Activated CD4-positive, alpha-beta memory T cell treated with anti-CD3 and anti-CD28 coated beads, Interleukin-2, amount 10 ng/mL, durations not matched to agents 7 days and 5 days (primary cell): Measurements from ENCODE around the gene LILRA6. TPM values are rescaled to one million over a fixed set of nuclear protein-coding genes. Genes with fewer than 3 reads are reported as not detected.
A peak's percentile ranks its signal among the peaks of the same experiment; 100 is the strongest.
"Not testable (repeated sequence)": the region's sequence is repeated elsewhere in the genome, so short reads cannot be mapped to it uniquely, and the experiment has no call there.

Source experiments
- CTCF ChIA-PET: fragments of 350-600 bp; sonication (Branson Sonifier 250); formaldehyde crosslinking; loops from one replicate; lab custom pipeline; 2021; ENCODE audit warnings: antibody characterized with exemption, inconsistent platforms; lab: Charles Lee
- POLR2A ChIA-PET: fragments of 350-600 bp; sonication (Branson Sonifier 250); formaldehyde crosslinking; loops from one replicate; lab custom pipeline; 2021; ENCODE audit warnings: antibody characterized with exemption; lab: Charles Lee
- DNase-seq: peaks from one replicate; pipeline ENCODE4 v3.0.0-alpha.2; 2020
- H3K27ac Mint-ChIP-seq: one replicate; pipeline ENCODE4 v1.8.0; 2021; ENCODE audit warnings: mild to moderate bottlenecking, mixed read lengths
- H3K27me3 Mint-ChIP-seq: one replicate; pipeline ENCODE4 v1.8.0; 2021; ENCODE audit warnings: mixed read lengths
- H3K36me3 Mint-ChIP-seq: one replicate; pipeline ENCODE4 v1.8.0; 2021; ENCODE audit warnings: low read depth, mixed read lengths
- H3K4me1 Mint-ChIP-seq: one replicate; pipeline ENCODE4 v1.8.0; 2021; ENCODE audit warnings: mixed read lengths
- H3K4me3 Mint-ChIP-seq: one replicate; pipeline ENCODE4 v1.8.0; 2021; ENCODE audit warnings: mild to moderate bottlenecking, mixed read lengths
- H3K9me3 Mint-ChIP-seq: one replicate; pipeline ENCODE4 v1.8.0; 2021; ENCODE audit warnings: mixed read lengths
- total RNA-seq, 2 experiments: library from RNA; stranded (reverse); gene quantifications; one replicate each; pipeline ENCODE4 v1.2.3, GENCODE V29; 2021

LILRA6 gene
- total RNA-seq, 2 experiments from 2014 or later, result 0.65 to 0.68 TPM

DNA sequence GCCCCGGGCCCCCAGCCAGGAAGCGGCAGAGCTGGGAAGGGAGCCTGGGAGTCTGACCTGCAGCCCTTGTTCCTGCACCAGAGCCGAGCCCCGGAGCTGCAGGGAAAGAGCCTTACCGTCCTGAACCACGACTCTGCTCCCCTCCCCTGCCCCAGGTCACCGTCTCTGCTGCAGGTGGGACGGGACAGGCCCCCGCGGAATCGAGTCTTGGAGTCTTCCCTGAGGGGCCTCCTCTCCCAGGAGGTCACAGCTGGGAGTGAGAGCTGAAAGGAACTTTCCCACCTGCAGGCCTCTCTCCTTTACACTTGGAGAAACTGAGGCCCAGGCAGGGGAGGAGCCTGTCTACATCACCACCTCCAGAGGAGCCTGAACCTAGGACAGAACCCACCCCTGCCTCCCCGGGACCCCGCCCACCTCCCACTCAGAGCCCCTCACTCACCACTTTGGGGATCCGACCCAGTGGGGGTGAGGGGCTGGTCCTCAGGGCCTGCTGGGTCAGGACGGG lies 34.6 kb upstream of the LILRA6 start:
- H3K36me3 Mint-ChIP-seq, POLR2A ChIA-PET, H3K27ac Mint-ChIP-seq, H3K4me3 Mint-ChIP-seq, H3K4me1 Mint-ChIP-seq, DNase-seq, H3K9me3 Mint-ChIP-seq: not testable (repeated sequence)
- peaks cover 34% of the 10 kb centered on the region for H3K27me3 Mint-ChIP-seq
- CTCF ChIA-PET, result interaction anchor here (1.2 kb wide), 1 partner anchor 12 kb away, joined by 3 read pairs; no protein-coding TSS in a partner anchor

- Mint-ChIP-seq H3K4me1 (no peaks in the 10 kb centered on the region), H3K27ac (no peak overlapping the region), H3K27me3 (peaks cover 31% of the 10 kb centered on the region), H3K36me3 (no peaks in the 10 kb centered on the region), H3K9me3 (no peaks in the 10 kb centered on the region), H3K4me3 (no peak overlapping the region)
- POLR2A ChIA-PET, result no interaction called here
- CTCF ChIA-PET, result no interaction called here
- no peak for DNase-seq
Observed at GRCh38 chr19:54275951-54276350, 33.4 kb upstream of the LILRA6 start.

DNA sequence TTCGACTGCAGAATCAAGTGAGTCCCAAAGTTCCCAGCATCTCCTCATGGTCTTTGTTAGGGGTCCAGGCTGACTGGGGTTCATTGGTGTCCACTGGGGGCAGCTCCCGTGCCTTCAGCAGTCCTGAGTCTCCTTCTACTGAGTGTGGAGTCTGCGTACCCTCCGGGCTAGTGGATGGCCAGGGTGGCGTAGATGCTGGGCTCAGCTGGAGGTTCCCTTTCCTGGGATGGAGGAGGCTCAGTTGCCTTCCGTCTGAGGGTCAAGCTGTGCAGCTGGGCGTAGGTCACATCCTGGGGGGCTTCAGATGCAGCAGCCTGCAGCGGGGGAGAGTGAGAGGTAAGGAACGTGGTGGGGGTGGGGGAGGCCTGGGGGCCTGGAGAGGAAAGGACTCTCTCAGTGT lies 31.9 kb upstream of the LILRA6 start:
- DNase-seq, H3K27ac Mint-ChIP-seq, CTCF ChIA-PET, POLR2A ChIA-PET, H3K4me1 Mint-ChIP-seq, H3K4me3 Mint-ChIP-seq, H3K36me3 Mint-ChIP-seq, H3K9me3 Mint-ChIP-seq: not testable (repeated sequence)
- H3K27me3 Mint-ChIP-seq, result peaks cover 24% of the 10 kb centered on the region

DNA sequence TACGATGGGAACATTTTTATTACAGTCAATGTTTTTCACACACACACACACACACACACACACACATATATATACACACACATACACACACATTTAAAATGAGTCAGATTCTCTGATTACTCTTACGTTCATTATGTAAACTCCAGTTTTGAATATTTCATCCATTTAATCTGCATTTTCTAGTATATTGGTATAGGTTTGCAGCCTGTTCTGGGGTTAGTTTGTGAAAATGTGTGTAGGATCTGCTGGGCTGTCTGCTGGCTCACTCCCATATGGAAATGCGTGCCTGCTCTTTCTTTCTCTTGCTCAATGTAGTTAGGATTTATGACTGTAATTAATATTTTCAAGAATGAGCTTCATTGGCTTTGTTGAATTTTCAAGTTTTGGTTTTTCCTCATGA lies 31.2 kb upstream of the LILRA6 start:
- CTCF ChIA-PET, result no interaction called here
- H3K4me3 Mint-ChIP-seq, result no peak overlapping the region
- no peak overlapping the region for H3K27ac Mint-ChIP-seq

GRCh38 chr19:54272181-54272580 lies 29.6 kb upstream of the LILRA6 start:
- DNase-seq, H3K27ac Mint-ChIP-seq, CTCF ChIA-PET, H3K9me3 Mint-ChIP-seq, H3K4me3 Mint-ChIP-seq, POLR2A ChIA-PET, H3K36me3 Mint-ChIP-seq, H3K4me1 Mint-ChIP-seq: not testable (repeated sequence)
- peaks cover 36% of the 10 kb centered on the region for H3K27me3 Mint-ChIP-seq

More for the DNA sequence above, 31.2 kb upstream of the LILRA6 start:
- Mint-ChIP-seq H3K9me3 (no peaks in the 10 kb centered on the region), H3K4me1 (no peaks in the 10 kb centered on the region), H3K27me3 (peaks cover 26% of the 10 kb centered on the region), H3K36me3 (no peaks in the 10 kb centered on the region)
- POLR2A ChIA-PET, result no interaction called here
- DNase-seq, result no peak

- H3K4me3 Mint-ChIP-seq, H3K27ac Mint-ChIP-seq, H3K36me3 Mint-ChIP-seq, POLR2A ChIA-PET, H3K4me1 Mint-ChIP-seq, DNase-seq, CTCF ChIA-PET, H3K9me3 Mint-ChIP-seq: not testable (repeated sequence)
- H3K27me3 Mint-ChIP-seq, result peaks cover 36% of the 10 kb centered on the region
Observed at GRCh38 chr19:54271587-54271986, 29.0 kb upstream of the LILRA6 start.

DNA sequence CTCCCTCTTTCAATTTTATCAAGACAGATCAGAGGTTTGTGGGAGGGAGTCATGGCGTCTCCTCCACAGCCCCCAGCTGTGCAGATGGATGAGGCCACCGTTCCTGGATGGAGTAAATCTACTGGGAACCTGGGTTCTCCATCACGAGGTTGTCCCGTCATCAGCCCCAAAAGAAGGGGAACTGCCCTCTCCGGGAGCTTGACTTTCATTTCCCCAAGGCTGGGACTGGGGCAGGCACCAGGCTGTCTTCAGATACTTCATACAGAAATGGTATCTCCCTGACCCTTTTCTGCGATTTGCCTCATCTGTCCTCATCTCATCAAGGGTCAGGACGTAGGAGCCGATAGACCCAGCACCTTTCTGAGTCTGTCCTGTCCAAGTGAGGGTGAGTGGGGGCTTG lies 28.5 kb upstream of the LILRA6 start:
- H3K27me3 Mint-ChIP-seq, result peaks cover 37% of the 10 kb centered on the region
- H3K9me3 Mint-ChIP-seq, result no peaks in the 10 kb centered on the region
- H3K27ac Mint-ChIP-seq, result no peak overlapping the region
- ChIA-PET CTCF (no interaction called here), POLR2A (no interaction called here)
- H3K4me1 Mint-ChIP-seq, result no peaks in the 10 kb centered on the region
- DNase-seq, result no peak
- H3K36me3 Mint-ChIP-seq, result no peaks in the 10 kb centered on the region
- no peak overlapping the region for H3K4me3 Mint-ChIP-seq

- Mint-ChIP-seq H3K4me1 (no peaks in the 10 kb centered on the region), H3K9me3 (no peaks in the 10 kb centered on the region), H3K27ac (no peak overlapping the region), H3K36me3 (no peaks in the 10 kb centered on the region), H3K4me3 (no peak overlapping the region), H3K27me3 (peaks cover 46% of the 10 kb centered on the region)
- no peak for DNase-seq
- POLR2A ChIA-PET, result no interaction called here
- CTCF ChIA-PET, result interaction anchor here (0.8 to 5.3 kb wide), 2 partner anchors 80 to 119 kb away, joined by 3 to 43 read pairs; partner anchors contain the start of genes MBOAT7 and TSEN34
Observed at GRCh38 chr19:54268936-54269335, 26.3 kb upstream of the LILRA6 start.

DNA sequence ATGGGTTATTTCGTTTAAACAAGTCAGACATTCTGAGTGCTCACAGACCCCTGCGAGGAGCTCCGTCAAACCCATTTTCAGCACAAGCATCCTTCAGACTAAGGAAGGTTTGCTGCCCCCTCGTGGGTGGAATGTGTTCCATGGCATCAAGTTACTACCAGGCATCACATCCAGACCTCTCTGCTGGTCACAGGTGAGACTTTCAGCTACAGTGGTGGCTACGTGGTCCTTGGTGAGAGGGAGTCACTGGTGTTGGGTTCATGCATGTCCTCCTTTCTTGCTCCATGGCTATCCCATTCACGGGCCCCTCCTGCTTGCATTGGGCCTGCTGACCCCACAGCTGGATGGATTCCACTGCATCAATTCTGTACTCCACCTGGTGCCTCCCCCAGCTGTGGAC lies 23.5 kb upstream of the LILRA6 start:
- Mint-ChIP-seq H3K36me3 (no peaks in the 10 kb centered on the region), H3K4me1 (no peaks in the 10 kb centered on the region), H3K27me3 (peaks cover 36% of the 10 kb centered on the region), H3K27ac (no peak overlapping the region), H3K4me3 (no peak overlapping the region), H3K9me3 (no peaks in the 10 kb centered on the region)
- peak; percentile 77 for DNase-seq
- POLR2A ChIA-PET, result interaction anchor here (0.6 to 2.3 kb wide), 5 partner anchors 56 to 150 kb away, joined by 3 to 5 read pairs (median 3); partner anchors contain the start of gene LENG1
- CTCF ChIA-PET, result interaction anchor here (0.8 to 5.3 kb wide), 29 partner anchors 9 to 164 kb away, joined by 3 to 45 read pairs (median 4); partner anchors contain the start of genes CNOT3, LENG1, LILRB5 and MBOAT7

- H3K27me3 Mint-ChIP-seq, result peaks cover 29% of the 10 kb centered on the region
Observed at GRCh38 chr19:54262470-54262869, 19.9 kb upstream of the LILRA6 start.

DNA sequence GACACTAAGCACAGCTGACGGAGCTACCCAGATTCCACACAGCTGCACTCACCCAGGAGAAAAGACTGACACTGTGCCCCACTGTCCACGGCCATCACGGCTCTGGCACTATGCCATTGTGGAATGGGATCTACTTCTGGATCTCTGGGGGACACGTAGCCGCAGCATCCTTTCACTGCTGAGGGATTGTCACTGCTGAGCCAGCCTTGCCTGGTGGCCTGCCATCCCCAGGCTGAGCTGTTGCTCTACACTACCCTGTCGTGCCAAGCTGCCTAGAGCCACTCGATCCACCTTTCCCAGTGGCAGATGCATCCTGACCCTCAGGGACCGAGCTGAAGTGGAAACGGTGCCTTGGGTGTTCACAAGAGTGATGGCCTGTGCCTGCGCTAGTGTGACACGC lies 19.5 kb upstream of the LILRA6 start:
- peaks cover 29% of the 10 kb centered on the region for H3K27me3 Mint-ChIP-seq
- ChIA-PET CTCF (interaction anchor here (0.9 kb wide), 1 partner anchor 21 kb away, joined by 3 read pairs; no protein-coding TSS in a partner anchor), POLR2A (no interaction called here)
- H3K4me1 Mint-ChIP-seq, result no peaks in the 10 kb centered on the region
- no peak overlapping the region for H3K27ac Mint-ChIP-seq
- DNase-seq, result no peak
- H3K4me3 Mint-ChIP-seq, result no peak overlapping the region
- no peaks in the 10 kb centered on the region for H3K36me3 Mint-ChIP-seq
- no peaks in the 10 kb centered on the region for H3K9me3 Mint-ChIP-seq

More at GRCh38 chr19:54262470-54262869, 19.9 kb upstream of the LILRA6 start:
- Mint-ChIP-seq H3K27ac (no peak overlapping the region), H3K9me3 (no peaks in the 10 kb centered on the region), H3K4me3 (no peak overlapping the region), H3K36me3 (no peaks in the 10 kb centered on the region), H3K4me1 (no peaks in the 10 kb centered on the region)
- DNase-seq, result no peak
- CTCF ChIA-PET, result no interaction called here
- POLR2A ChIA-PET, result no interaction called here

- H3K9me3 Mint-ChIP-seq, result no peaks in the 10 kb centered on the region
- H3K27ac Mint-ChIP-seq, result no peak within 1 kb of the TSS
- no peaks in the 10 kb centered on the region for H3K4me1 Mint-ChIP-seq
- no peak for DNase-seq
- peaks cover 19% of the 10 kb centered on the region for H3K27me3 Mint-ChIP-seq
- CTCF ChIA-PET, result interaction anchor here (1.5 kb wide), 1 partner anchor 9 kb away, joined by 9 read pairs; no protein-coding TSS in a partner anchor
- POLR2A ChIA-PET, result no interaction called here
- H3K4me3 Mint-ChIP-seq, result no peak within 1 kb of the TSS
- no peaks in the 10 kb centered on the region for H3K36me3 Mint-ChIP-seq
Observed at GRCh38 chr19:54257116-54257480, 14.5 kb upstream of the LILRA6 start, which contains the start of gene LILRB5. Gene LILRB5 (minus strand): TSS chr19:54257273. CDS start chr19:54257193, 80 bp downstream.

DNA sequence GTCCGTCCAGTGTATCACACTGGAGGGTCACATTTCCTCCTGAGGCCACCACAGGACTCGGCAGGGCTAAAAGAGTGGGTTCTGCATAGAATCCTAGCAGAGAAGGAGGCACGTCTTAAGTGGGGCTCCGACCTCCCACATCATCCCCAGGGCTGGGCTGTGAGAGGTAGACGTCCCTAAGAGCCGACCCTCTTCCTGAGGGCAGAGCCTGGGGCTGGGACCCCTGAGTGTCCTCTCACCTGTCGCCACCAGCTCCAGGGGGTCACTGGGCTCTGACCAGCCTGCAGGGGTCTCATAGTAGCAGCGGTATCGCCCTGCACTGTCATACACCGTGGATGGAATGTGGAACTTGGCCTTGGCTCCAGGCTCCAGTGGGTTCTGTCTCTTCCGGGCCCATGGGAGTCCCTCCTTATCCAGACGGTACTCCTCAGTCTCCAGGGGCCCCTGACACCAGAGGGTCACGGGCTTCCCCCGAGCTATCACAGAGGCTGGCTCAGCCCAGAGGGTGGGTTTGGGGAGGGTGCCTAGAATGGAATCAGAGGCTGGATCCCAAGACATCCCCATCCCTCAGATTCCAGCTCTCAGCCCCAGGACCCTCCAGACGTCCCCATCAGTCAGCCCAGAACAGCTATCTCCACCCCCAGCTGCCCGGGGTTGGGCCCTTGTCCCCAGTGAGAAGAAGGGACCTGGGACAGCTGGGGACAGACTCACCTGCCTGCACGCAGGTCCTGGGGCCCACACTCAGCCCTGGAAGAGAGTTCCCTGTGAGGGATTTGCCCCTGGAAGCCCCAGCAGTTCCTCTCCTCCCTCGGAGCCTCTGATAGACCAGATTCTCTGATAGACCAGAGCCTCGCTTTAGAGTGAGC lies 13.9 kb upstream of the LILRA6 start:
- H3K4me3 Mint-ChIP-seq, result no peak overlapping the region
- ChIA-PET CTCF (interaction anchor here (1.5 kb wide), 1 partner anchor 10 kb away, joined by 9 read pairs; no protein-coding TSS in a partner anchor), POLR2A (no interaction called here)
- peaks cover 15% of the 10 kb centered on the region for H3K27me3 Mint-ChIP-seq
- no peak overlapping the region for H3K27ac Mint-ChIP-seq
- H3K36me3 Mint-ChIP-seq, result no peaks in the 10 kb centered on the region
- H3K4me1 Mint-ChIP-seq, result no peaks in the 10 kb centered on the region
- H3K9me3 Mint-ChIP-seq, result no peaks in the 10 kb centered on the region
- no peak for DNase-seq
